HG03045 (cell line): Measurements from ENCODE around the gene TCN1.
"Not testable (repeated sequence)": the region's sequence is repeated elsewhere in the genome, so short reads cannot be mapped to it uniquely, and the experiment has no call there.

Source experiments
- ATAC-seq: cut with Tn5 transposase; IDR thresholded peaks from one replicate; pipeline ENCODE4 v1.9.1; 2021; ENCODE audit warnings: mild to moderate bottlenecking, moderate library complexity; ENCODE audit not compliant: unreplicated experiment

Gene TCN1, protein sequence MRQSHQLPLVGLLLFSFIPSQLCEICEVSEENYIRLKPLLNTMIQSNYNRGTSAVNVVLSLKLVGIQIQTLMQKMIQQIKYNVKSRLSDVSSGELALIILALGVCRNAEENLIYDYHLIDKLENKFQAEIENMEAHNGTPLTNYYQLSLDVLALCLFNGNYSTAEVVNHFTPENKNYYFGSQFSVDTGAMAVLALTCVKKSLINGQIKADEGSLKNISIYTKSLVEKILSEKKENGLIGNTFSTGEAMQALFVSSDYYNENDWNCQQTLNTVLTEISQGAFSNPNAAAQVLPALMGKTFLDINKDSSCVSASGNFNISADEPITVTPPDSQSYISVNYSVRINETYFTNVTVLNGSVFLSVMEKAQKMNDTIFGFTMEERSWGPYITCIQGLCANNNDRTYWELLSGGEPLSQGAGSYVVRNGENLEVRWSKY

DNA sequence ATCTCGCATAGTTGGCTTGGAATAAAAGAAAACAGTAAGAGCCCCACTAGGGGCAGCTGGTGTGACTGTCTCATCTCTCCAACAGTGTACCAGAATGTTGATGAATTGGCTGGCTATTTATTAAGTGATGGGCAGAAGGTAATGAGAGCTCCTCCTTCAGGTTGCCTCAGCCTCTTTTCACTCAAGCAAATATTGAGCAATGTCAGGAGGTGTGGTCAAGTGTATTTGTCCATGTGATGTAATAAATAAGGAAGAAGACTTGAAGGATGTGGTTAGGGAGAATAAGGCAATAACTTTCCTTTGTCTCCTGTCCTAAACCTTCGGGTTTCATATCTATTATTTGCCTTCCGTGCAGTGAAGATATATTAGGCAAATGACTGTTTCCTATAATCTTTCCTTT, at the start of gene TCN1:
TSS of gene TCN1 (minus strand) at position 91 of the 400 bp plus-strand sequence. CDS start at position 74, 17 bp downstream.
- no peak for ATAC-seq

DNA sequence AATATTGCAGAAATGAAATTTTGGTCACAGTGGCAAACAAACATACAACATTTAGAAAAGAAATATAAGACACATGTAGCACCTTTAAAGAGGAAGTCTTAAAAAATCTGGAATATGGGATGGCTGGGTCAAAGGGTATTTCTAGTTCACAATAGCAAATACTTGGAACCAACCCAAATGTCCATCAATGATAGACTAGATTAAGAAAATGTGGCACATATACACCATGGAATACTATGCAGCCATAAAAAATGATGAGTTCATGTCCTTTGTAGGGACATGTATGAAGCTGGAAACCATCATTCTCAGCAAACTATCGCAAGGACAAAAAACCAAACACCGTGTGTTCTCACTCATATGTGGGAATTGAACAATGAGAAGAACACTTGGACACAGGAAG, 37.3 kb upstream of the TCN1 start:
- ATAC-seq, result not testable (repeated sequence)

DNA sequence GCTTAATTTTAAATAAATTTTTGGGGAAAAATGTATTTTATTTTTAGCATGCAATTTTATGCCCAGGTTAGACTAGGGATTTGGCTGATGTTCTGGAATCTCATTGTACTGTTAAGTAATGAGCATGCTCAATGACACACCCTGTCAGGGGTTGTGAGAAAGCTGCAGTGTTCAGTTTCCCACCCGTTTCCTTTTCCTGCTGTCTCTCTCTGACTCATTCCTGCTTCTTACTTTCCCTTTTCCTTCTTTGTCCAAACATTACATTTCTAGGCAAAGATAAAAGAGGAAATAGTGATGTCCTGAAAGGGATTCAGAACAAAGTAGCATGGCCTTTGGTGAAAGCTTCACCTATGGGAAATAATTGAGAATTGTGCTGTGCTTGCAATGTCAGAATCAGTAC, 35.0 kb upstream of the TCN1 start:
- ATAC-seq, result no peak

DNA sequence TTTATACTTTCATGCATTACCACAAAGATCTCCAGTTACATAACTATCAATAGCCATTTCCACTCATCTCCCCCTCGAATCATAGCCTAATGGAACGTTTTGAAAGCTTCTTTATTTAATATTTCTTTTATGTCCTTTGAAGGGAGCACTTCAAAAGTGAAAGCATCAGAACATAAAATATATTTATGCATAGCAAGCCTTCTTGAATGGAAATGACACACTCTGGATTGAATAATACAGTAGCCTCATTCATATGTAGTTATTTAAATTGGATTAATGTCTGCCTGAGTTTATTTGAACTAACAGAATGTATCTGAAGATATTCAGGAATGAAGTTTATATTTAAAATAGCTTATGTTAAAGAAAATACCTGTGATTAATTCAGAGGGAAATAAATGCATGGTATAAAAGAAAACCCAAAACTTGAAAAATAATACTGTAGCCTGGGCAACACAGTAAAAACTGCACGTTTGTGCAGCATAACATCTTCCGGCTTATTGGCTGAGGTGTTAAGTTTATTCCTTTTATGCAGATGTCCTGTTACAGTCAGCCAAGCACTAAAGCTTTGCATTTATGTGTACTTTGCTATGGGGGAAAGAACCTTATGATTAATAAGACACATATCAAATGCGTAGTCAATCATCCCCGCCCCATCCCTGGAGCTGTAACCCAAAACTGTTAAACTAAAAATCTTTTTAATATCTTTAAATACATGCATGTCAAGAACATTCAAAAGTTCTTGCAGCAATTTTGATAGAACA, 34.3 kb upstream of the TCN1 start:
- no peak for ATAC-seq

DNA sequence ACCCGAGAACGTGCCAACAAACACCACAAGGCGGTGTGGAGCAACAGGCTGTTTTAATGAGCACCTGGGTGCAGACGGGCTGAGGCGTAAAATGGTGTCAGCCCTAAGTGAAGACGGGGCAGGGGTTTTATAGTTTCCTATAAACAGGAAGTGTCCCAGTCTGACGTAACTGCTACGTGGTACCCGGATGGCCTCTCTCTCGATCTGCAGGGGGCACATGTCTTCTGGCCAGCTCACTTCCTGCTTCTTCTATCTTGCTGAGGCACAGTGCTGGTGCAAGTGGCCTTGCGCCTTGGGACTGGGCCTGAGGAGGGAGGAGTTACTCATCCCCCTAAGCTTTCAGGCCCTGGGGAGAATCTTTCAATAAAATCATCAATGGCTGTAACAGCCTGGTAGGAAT, 33.2 kb upstream of the TCN1 start:
- ATAC-seq, result no peak

DNA sequence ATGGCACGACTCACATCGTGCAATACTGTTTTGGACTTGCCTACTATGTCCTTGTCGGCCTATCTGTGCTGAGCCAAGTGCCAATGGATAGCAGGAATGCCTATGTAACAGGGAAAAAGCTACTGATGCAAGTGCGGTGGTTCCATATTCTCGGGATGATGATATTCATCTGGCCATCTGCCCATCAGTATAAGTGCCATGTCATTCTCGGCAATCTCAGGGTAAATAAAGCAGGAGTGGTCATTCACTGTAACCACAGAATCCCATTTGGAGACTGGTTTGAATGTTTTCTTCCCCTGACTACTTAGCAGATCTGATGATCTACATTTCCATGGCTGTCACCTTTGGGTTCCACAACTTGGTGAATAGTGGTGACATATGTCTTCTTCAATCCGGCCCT, 32.4 kb upstream of the TCN1 start:
- no peak for ATAC-seq

DNA sequence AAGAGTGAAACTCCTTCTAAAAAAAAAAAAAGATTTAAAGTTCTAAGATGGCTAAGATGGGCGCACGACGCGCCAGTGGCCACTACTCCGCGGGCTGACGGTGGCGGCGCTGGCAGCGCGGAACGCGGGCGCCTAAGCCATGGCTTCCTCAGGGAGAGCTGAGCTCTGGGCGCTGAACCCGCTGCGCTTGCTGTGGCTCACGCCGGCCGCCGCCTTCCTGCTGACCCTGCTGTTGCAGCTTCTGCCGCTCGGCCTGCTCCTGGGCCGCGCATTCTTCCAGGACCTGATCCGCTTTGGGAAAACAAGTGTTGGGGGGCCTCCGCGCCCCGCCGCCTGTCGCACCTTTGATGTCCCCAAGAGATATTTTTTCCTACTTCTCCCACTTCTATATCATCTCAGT, 31.8 kb upstream of the TCN1 start:
- no peak for ATAC-seq

DNA sequence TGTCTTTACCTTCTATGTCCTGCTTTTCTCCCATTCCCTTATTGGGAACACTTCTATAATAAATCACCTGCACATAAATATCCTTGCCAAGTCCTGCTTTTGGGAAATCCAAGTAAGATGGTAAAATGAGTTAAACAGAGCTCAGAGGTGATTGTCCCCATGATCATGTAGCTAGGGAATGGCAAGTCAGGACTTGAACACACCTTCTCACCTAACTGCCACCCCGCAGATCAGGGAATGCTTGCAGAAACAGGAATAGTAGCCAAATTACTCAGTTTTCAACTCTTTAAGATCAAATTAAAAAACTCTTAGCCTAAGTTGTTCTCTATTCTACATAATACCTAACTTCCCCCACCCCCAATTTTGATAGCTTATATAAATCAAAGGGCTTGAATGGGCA, 28.3 kb upstream of the TCN1 start:
- ATAC-seq, result no peak

DNA sequence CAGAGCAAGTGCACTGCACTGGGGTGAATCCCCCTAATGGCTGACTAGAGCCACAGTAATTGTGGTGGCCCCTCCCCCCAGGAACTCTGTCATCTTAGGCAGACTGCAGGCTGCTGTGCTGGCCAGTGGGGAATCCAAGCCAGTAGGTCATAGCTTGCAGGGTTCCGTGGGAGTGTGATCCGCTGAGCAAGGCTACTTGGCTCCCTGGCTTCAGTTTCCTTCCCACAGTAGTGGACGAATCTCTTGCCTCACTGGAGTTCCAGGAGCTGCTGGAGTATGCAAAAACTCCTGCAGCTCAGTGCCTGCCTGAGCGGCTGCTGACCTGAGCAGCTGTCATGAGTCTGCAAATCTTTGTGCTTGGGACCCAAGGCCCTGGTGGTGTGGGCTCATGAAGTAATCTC, 25.5 kb upstream of the TCN1 start:
- ATAC-seq, result no peak

DNA sequence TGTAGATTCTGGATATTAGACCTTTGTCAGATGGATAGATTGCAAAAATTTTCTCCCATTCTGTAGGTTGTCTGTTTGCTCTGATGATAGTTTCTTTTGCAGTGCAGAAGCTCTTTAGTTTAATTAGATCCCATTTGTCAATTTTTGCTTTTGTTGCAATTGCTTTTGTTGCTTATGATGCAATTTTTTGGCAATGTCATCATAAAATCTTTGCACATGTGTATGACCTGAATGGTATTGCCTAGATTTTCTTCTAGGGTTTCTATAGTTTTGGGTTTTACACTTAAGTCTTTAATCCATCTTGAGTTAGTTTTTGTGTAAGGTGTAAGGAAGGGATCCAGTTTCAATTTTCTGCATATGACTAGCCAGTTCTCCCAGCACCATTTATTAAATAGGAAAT, 20.9 kb upstream of the TCN1 start:
- ATAC-seq, result not testable (repeated sequence)

DNA sequence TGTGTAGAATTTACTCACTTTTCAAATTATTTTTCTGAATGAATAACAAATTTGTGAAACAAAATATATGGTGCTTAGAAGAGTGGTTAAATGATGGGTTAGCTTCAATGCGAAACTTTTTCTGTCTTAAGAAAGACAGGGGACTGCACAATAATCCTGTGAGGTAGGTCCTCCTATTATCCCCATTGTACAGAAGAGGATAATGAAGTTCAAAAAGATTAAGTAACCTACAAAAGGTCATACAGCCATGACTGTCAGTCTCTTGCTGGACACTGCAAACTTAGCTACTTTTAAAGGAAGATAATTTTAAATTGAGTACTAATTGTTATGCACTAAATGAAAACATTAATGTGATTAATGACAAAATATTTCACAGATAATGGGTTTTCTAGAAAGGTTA, 17.3 kb upstream of the TCN1 start:
- no peak for ATAC-seq

DNA sequence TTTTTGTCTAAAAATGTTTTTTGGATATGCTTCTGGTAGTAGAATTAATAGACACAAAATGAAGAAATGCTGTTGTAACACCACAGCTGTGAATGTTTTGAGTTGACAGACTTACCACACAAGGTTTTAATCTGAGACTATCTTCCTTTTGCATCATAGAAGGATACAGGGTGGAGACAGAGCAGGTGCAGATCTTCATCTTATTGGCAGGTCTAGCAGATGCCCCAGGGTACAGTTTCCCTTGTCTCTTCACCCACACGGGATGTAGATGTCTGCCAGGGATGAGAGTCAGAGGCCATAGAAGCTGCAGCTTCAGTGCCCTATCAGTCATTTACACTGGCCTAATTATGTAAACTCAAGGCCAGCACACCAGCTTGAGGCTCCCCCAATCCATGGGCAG, 13.3 kb upstream of the TCN1 start:
- no peak for ATAC-seq

DNA sequence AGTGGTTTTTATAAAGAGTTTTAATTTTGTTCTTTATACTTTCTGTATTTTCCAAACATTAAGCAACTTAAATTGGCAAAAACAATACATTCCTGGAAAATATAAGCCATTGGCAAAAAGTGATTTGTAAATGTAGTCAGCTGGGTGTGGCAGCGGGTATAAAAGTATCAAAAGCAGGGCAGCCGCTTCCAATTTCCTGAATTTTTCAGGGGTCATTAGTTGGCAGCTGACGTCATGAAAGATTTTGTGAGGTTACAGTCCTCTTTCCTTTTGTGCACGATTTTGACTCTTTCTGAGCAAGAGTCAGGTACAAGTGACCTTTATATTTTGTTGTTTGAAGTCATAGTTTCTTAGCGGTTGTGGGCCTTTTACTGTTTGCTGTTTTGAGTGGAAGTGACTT, 12.3 kb upstream of the TCN1 start, which contains the start of gene OOSP3:
TSS of gene OOSP3 (plus strand) at position 208 of the 400 bp plus-strand sequence. CDS start at position 235, 27 bp downstream.
- no peak for ATAC-seq

DNA sequence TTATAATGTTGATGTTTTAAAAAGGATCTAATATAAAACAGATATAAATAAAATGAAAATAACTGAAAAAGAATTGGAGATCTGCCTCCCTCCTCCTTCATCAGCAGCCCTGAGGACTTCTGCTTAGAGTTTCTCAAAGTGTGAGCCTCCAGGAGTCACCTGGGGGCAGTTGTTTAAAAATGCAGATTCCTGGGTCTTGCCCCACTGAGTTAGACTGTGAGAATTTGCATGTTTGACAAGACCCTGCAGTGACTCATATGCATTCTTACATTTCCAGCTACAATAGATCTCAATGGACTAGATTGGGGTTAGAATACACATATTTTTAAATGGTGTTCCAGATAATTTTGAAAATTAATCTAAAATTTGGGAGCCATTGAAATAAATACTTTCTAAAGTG, 11.5 kb upstream of the TCN1 start:
- ATAC-seq, result no peak

DNA sequence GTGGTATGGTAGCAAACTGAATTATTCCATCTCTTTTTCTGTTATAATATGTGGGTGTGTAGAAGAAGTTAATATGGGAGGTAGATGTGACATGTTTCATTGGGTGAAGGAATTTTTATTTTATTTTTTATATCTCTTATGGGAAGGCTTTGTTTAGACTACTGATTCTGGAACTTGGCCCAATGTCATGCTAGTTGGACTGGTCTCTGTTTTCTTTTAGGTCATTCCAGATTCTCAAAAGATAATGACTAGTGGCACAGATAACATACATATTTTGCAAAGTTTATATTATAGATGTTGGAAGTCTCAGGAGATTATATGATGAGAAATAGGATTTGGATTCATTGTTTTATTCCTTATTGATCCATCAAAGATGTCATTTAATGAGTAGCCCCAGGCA, 11.0 kb upstream of the TCN1 start:
- no peak for ATAC-seq

DNA sequence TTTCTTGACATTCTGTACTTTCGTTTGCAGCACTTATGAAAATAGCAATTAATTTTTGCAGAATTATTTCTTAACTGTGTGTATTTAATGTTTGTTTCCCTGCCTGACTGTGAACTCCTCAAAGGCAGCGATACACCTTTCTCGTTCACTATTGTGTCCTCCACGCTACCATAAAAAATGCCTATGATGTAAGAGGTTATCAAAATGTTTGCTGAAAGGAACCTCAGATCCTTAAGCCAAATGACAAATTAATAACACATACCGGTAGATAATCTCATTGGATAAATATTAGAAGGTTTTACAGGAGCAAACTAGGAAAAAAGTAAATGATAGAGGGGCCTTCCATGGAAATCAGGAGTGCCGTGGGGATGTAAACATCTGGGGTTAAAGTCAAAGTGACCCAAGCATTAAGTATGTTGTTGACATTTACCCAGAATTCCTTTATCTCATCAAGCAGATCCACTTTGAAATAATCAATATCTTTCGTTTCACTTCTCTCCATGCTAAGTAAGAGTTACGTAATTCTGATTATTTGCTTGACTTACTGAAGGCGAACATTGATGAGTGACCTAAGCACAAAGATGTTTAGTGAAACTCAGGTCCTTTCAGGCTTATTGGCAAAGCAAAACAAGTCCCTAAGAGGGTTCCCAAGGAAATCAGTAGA, 9.7 kb upstream of the TCN1 start:
- no peak for ATAC-seq

DNA sequence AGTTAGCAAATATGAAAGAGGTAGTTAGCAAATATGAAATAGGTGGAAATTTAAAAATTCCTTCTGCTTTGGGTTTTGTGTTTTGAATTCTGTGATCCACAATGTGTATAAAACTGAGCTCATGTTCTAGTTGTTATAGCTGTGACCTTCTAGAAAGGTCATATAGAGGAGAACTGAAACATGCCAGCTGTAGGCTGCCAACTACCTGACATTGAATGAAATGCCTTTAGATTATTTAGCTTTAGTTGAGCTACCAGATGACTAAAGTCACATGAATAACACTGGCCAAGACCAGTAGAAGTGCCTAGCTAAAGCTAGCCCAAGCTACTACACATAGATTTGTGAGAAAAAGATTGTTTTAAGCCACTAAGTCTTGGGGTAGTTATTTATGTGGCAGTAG, 5.8 kb upstream of the TCN1 start:
- ATAC-seq, result no peak

DNA sequence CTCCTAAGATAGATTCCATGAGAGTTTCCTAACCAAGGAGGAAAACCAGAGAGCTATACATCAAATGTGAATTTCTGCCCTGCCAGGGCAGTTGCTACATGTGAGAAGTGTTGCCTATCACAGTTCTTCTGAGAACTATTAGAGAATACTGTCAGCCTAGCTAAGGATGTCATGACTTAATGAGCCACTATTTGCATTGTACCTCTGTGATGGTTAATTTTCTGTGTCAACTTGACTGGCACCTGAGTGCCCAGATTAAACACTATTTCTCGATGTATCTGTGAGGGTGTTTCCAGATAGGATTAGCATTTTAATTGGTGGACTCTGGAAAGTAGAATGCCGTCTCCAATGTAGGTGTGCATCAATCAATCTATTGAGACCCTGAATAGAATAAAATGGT, 1.7 kb upstream of the TCN1 start:
- no peak for ATAC-seq

DNA sequence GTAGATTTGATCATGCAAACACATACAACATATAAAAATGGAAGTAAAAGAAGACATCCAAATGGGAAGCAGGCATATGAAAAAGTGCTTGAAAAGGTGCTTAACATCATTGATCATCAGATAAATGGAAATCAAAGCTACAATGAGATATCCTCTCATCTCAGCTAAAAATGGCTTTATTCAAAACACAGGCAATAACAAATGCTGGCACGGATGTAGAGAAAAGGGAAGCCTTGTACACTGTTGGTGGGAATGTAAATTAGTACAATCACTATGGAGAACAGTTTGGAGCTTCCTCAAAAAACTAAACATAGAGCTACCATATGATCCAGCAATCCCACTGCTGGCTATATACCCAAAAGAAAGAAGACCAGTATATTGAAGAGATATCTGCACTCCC, 549 bp upstream of the TCN1 start:
- ATAC-seq, result no peak

DNA sequence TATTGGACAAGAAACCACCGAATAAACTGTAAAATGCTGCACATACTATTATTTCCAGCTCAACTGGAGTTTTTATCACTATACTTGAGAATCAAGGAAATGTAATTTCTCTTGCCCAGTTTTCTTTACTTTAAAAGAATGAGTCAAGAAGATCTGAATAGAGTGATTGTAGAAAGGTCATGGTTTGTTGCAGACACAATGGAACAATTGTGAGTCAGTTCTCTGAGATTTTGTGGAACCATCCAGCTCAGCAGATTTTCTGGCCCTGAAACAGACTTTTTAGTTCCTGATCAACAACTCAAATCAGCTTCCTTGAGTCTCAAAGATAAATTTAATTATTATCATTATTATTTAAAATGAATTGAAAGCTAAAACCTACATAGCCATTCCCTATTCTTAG, 1.3 kb downstream of the TCN1 start:
- ATAC-seq, result no peak

DNA sequence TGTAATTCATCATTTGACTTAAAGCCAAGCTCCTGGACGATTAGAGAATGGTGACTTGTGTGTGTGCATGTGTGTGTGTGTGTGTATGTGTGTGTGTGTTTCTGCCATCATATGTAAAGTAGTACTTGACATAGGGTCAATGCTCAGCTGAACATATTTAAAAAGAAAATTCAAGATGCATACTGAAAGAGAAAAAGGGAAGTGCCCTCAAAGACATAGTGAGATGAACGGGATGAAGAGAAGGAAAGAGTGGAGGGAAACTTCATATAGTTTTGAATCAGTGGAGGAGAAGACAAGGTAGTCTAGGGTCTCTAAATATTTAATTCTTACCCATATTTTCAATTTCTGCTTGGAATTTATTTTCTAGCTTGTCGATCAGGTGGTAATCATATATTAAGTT, 4.0 kb downstream of the TCN1 start:
- no peak for ATAC-seq

DNA sequence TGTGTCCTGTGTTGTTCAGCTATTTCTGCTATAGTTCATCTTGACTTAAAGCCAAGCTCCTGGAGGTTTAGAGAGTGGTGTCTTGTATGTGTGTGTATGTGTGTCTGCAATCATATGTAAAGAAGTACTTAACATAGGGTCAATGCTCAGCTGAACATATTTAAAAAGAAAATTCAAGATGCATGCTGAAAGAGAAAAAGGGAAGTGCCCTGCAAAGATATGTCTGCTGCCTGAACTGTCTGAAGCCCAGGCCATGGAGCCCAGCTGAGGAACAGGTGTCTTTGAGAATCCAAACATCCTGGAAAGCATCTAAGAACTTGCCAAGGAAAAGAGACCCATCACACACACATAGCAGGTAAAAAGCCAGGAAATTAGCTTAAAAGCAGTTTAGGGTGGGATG, 6.6 kb downstream of the TCN1 start:
- no peak for ATAC-seq
